ENCODE results near the gene LAMA4.

The LAMA4 gene

GRCh38 chr6:112172540-112172939 is 81.8 kb downstream of the LAMA4 start:
- Histone ChIP-seq H3K9ac (no peak overlapping the region), H3K27ac (no peak overlapping the region), H2AFZ (ENCODE audit: low read depth) (no peak overlapping the region), H4K20me1 (ENCODE audit: insufficient read depth) (no peaks in the 10 kb centered on the region), H3K4me1 (ENCODE audit: low read depth, poor library complexity, severe bottlenecking) (no peaks in the 10 kb centered on the region), H3K4me3 (IDR thresholded peaks at IDR 0.05; ENCODE audit: insufficient read depth, low read depth, low read length) (no peak overlapping the region), H3K79me2 (ENCODE audit: insufficient read depth, low read depth) (no peaks in the 10 kb centered on the region), H3K4me2 (no peak overlapping the region), H3K27me3 (ENCODE audit: insufficient read depth, low read depth) (no peaks in the 10 kb centered on the region), H3K36me3 (ENCODE audit: insufficient read depth) (no peaks in the 10 kb centered on the region)
- no peak for TF ChIP-seq CTCF (conservative IDR thresholded peaks at IDR 0.05; ENCODE audit: low read depth, low read length)

- H3K27ac ChIP-seq, result no peak overlapping the region
- H3K79me2 ChIP-seq (ENCODE audit: insufficient read depth, low read depth), result no peaks in the 10 kb centered on the region
- H3K36me3 ChIP-seq (ENCODE audit: insufficient read depth), result no peaks in the 10 kb centered on the region
- H3K27me3 ChIP-seq (ENCODE audit: insufficient read depth, low read depth), result no peaks in the 10 kb centered on the region
- no peaks in the 10 kb centered on the region for H4K20me1 ChIP-seq (ENCODE audit: insufficient read depth)
- H3K4me1 ChIP-seq (ENCODE audit: low read depth, poor library complexity, severe bottlenecking), result no peaks in the 10 kb centered on the region
- TF ChIP-seq CTCF (conservative IDR thresholded peaks at IDR 0.05; ENCODE audit: low read depth, low read length), result no peak
- no peak overlapping the region for H3K4me3 ChIP-seq (IDR thresholded peaks at IDR 0.05; ENCODE audit: insufficient read depth, low read depth, low read length)
- H3K4me2 ChIP-seq, result no peak overlapping the region
- H2AFZ ChIP-seq (ENCODE audit: low read depth), result no peak overlapping the region
- no peak overlapping the region for H3K9ac ChIP-seq
Observed at GRCh38 chr6:112169541-112169940, 84.8 kb downstream of the LAMA4 start.

GRCh38 chr6:112163295-112164257 is 90.8 kb downstream of the LAMA4 start:
- Histone ChIP-seq H3K9ac (no peak overlapping the region), H3K27ac (no peak overlapping the region), H2AFZ (ENCODE audit: low read depth) (no peak overlapping the region; the same call in 1 of the 2 replicates), H4K20me1 (ENCODE audit: insufficient read depth) (no peaks in the 10 kb centered on the region), H3K4me3 (IDR thresholded peaks at IDR 0.05; ENCODE audit: insufficient read depth, low read depth, low read length) (no peak overlapping the region), H3K36me3 (ENCODE audit: insufficient read depth) (no peaks in the 10 kb centered on the region), H3K4me2 (no peak overlapping the region), H3K4me1 (ENCODE audit: low read depth, poor library complexity, severe bottlenecking) (no peaks in the 10 kb centered on the region), H3K27me3 (ENCODE audit: insufficient read depth, low read depth) (no peaks in the 10 kb centered on the region), H3K79me2 (ENCODE audit: insufficient read depth, low read depth) (no peaks in the 10 kb centered on the region)
- TF ChIP-seq CTCF (conservative IDR thresholded peaks at IDR 0.05; ENCODE audit: low read depth, low read length), result peak; percentile 61

GRCh38 chr6:112160745-112161144 is 93.6 kb downstream of the LAMA4 start:
- Histone ChIP-seq H3K4me2 (no peak overlapping the region), H3K4me1 (ENCODE audit: low read depth, poor library complexity, severe bottlenecking) (no peaks in the 10 kb centered on the region), H3K4me3 (IDR thresholded peaks at IDR 0.05; ENCODE audit: insufficient read depth, low read depth, low read length) (no peak overlapping the region), H3K79me2 (ENCODE audit: insufficient read depth, low read depth) (no peaks in the 10 kb centered on the region), H4K20me1 (ENCODE audit: insufficient read depth) (no peaks in the 10 kb centered on the region), H2AFZ (ENCODE audit: low read depth) (no peak overlapping the region), H3K36me3 (ENCODE audit: insufficient read depth) (no peaks in the 10 kb centered on the region), H3K27ac (no peak overlapping the region), H3K9ac (no peak overlapping the region), H3K27me3 (ENCODE audit: insufficient read depth, low read depth) (no peaks in the 10 kb centered on the region)
- TF ChIP-seq CTCF (conservative IDR thresholded peaks at IDR 0.05; ENCODE audit: low read depth, low read length), result no peak

Data from KMS-11 (cell line).